ENCODE data around the gene CYBC1.

CYBC1 gene

GRCh38 chr17:82437325-82437668, 13.3 kb downstream of the CYBC1 start:
- H3K27me3 Mint-ChIP-seq (ENCODE audit: low read depth), result no peaks in the 10 kb centered on the region
- no peak for TF ChIP-seq CTCF (IDR thresholded peaks at IDR 0.05; ENCODE audit: unreplicated experiment in 3 of 3)
- no peaks in the 10 kb centered on the region for H3K36me3 Mint-ChIP-seq (ENCODE audit: low read depth)
- peaks cover 7% of the 10 kb centered on the region for H3K4me1 Mint-ChIP-seq
- H3K4me3 Mint-ChIP-seq, result no peak overlapping the region
- H3K9me3 Mint-ChIP-seq, result no peaks in the 10 kb centered on the region
- no peak overlapping the region for H3K27ac Mint-ChIP-seq

GRCh38 chr17:82436601-82437324, 13.8 kb downstream of the CYBC1 start:
- no peak for TF ChIP-seq CTCF (IDR thresholded peaks at IDR 0.05; ENCODE audit: unreplicated experiment in 3 of 3)
- H3K4me3 Mint-ChIP-seq, result no peak overlapping the region
- no peaks in the 10 kb centered on the region for H3K9me3 Mint-ChIP-seq
- no peak overlapping the region for H3K27ac Mint-ChIP-seq
- H3K27me3 Mint-ChIP-seq (ENCODE audit: low read depth), result no peaks in the 10 kb centered on the region
- no peaks in the 10 kb centered on the region for H3K36me3 Mint-ChIP-seq (ENCODE audit: low read depth)
- peaks cover 7% of the 10 kb centered on the region for H3K4me1 Mint-ChIP-seq

GRCh38 chr17:82435601-82436583, 14.7 kb downstream of the CYBC1 start:
- Mint-ChIP-seq H3K9me3 (no peaks in the 10 kb centered on the region), H3K27ac (no peak overlapping the region), H3K4me3 (no peak overlapping the region), H3K36me3 (ENCODE audit: low read depth) (no peaks in the 10 kb centered on the region), H3K4me1 (peaks cover 7% of the 10 kb centered on the region), H3K27me3 (ENCODE audit: low read depth) (no peaks in the 10 kb centered on the region)
- TF ChIP-seq CTCF (IDR thresholded peaks at IDR 0.05; ENCODE audit: unreplicated experiment in 3 of 3), result no peak

GRCh38 chr17:82435103-82435502, 15.4 kb downstream of the CYBC1 start:
- Mint-ChIP-seq H3K27me3 (ENCODE audit: low read depth) (no peaks in the 10 kb centered on the region), H3K9me3 (no peaks in the 10 kb centered on the region), H3K4me1 (no peaks in the 10 kb centered on the region), H3K4me3 (no peak overlapping the region), H3K27ac (no peak overlapping the region), H3K36me3 (ENCODE audit: low read depth) (no peaks in the 10 kb centered on the region)
- TF ChIP-seq CTCF (IDR thresholded peaks at IDR 0.05; ENCODE audit: unreplicated experiment in 3 of 3), result no peak

GRCh38 chr17:82434216-82434565, 16.4 kb downstream of the CYBC1 start:
- no peak overlapping the region for H3K27ac Mint-ChIP-seq
- H3K9me3 Mint-ChIP-seq, result no peaks in the 10 kb centered on the region
- TF ChIP-seq CTCF (IDR thresholded peaks at IDR 0.05; ENCODE audit: unreplicated experiment in 3 of 3), result no peak
- no peaks in the 10 kb centered on the region for H3K27me3 Mint-ChIP-seq (ENCODE audit: low read depth)
- H3K4me1 Mint-ChIP-seq, result no peaks in the 10 kb centered on the region
- H3K4me3 Mint-ChIP-seq, result no peak overlapping the region
- H3K36me3 Mint-ChIP-seq (ENCODE audit: low read depth), result peaks cover 6% of the 10 kb centered on the region

Data from nephron (organoid).